ENCODE measurements around the gene APOB.

APOB gene

GRCh38 chr2:20972792-20973565 lies 70.9 kb downstream of the APOB start:
- no peak for DNase-seq

GRCh38 chr2:20972110-20972509 lies 71.8 kb downstream of the APOB start:
- DNase-seq: no peak

DNA sequence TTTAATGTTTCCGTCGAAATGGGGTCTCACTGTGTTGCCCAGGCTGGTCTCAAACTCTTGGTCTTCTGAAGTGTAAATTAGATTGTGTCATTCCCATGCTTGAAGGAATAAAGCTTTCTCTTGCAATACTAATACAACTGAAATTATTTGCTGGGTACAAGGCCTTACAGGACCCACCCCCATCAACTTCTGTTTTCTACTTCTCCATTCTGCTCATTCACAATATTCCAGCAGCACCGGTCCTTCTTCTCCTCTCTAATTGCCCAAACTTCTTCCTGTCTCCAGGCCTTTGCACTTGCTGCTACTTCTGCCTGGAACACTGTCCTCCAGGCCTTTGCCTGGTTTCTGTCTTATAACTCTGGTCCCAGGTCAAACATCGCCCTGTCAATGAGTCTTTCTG lies 73.8 kb downstream of the APOB start:
- no peak for DNase-seq

- no peak for DNase-seq
Measured at GRCh38 chr2:20966061-20966595, 77.7 kb downstream of the APOB start.

- no peak for DNase-seq
Measured at GRCh38 chr2:20965221-20965620, 78.7 kb downstream of the APOB start.

DNA sequence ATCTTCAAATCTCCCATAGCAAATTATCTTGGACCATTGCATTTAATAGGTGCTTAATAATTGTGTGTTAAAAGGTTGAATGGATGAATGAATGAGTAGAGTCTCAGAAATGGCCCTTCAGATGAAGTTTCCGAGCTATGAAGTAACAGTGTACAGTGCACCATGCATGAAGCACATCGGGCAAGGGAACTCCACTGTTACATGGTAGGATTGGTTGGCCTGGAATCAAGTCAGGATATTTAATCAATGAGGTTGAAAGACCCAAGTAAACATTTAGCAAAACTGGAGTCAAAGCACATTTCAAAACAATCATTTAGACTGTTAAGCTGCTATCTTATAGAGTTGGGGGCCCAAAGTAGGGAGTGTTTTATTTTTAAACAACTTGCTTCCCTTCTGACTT lies 80.0 kb downstream of the APOB start:
- DNase-seq: no peak

DNA sequence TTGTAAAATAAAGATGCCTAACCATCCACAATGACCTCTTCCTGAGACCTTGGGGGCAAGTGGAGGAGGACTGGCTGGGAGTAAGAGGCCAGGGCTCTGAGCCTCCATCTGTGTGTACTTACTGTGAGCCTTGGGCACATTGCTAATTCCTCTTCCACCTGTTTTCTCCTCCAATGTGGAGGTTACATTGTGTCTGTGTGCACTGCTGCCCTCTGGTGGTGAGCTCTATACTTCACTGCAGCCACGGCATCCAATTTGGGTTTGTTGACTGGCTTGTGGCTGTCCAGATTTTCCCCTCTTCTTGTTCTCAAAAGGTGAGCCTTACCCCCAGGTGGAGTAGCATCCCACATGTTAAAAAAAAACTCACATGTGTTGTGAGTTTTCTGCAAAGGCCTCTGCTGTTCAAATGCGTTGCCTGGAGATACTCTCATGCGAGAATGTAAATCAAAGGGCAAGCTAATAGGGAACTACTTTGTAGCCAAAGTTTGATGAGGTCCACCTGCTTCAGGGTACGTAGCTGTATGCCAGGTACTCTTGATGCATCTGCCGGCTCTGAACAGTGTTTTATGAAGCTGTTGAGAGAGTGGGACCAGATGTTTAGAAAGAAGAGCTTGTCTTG lies 80.8 kb downstream of the APOB start:
- DNase-seq: no peak

GRCh38 chr2:20961858-20962257 lies 82.0 kb downstream of the APOB start:
- no peak for DNase-seq

- no peak for DNase-seq
Measured at GRCh38 chr2:20960003-20960402, 83.9 kb downstream of the APOB start.

DNA sequence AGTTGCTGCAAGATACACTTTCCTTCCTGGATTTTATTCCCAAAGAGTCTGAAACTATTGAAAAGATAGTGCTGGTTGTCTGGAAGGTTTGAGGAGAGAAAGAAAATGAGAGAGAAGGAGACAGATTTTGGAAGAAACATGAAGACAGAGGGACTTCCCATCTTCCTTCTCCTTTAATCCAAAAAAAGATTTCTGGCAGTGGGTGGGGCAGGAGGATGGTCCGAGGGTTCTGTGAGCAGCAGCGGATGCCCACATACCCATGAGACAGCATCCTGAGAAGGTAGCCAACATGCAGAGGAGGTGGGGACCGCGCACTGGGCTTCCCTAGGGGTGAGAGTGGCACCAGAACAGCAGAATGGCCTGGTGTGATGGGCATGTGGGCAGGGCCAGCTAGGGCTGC lies 84.6 kb downstream of the APOB start:
- no peak for DNase-seq

- DNase-seq: no peak
Measured at GRCh38 chr2:20957788-20958525, 85.9 kb downstream of the APOB start.

GRCh38 chr2:20955277-20956026 lies 88.4 kb downstream of the APOB start:
- no peak for DNase-seq

DNA sequence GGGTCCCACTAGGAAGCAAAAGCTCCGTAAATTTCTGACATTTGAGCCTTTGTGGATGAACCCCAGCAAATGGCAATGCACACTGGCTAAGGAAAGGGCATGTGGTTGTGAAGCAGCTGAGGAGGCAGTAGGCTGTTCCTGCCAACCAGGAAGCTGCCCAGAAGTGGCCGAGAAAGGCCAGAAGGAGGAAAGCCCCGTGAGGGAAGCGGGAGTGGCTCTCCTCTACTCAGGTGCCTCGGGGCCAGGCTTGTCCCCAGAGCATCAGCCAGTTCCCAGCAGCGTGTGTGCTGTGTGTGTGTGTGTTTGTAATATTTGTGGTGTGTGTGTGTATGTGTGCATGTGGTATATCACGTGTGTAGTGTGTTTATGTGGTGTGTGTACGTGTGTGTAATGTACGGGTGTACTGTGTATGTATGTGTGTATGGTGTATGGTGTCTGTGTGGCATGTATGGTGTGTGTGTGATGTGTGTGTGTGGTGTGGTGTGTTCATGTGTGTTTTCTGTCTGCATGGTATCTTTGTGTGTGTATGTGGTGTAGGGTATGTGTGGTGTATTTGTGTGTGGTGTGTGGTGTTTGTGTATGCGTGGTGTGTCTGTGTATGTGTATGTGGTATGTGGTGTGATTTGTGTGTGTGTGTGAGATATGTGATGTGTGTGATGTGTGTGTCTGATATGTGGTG lies 90.6 kb downstream of the APOB start:
- DNase-seq: no peak

Measured in activated gamma-delta T cell (primary cell).